HepG2 (cell line): ENCODE data around the gene CLEC16A. TPM values are rescaled to one million over a fixed set of nuclear protein-coding genes. Genes with fewer than 3 reads are reported as not detected.
"Not testable (repeated sequence)": the region's sequence is repeated elsewhere in the genome, so short reads cannot be mapped to it uniquely, and the experiment has no call there.

Experiments used
- ATAC-seq: fragments of 200-7000 bp; cut with Tn5 transposase; 3 replicates; pipeline ENCODE4 v1.9.1; 2020; ENCODE audit warnings: mild to moderate bottlenecking, moderate library complexity
- BruUV-seq: library from RNA; stranded (reverse); fragments of 400-500 nt; replicated peaks from 2 replicates; lab custom pipeline; 2021; lab: Mats Ljungman, UMichigan
- CTCF ChIA-PET: fragments of 300-600 bp; formaldehyde crosslinking; extraction: SDS; loops from one replicate; lab custom pipeline; 2021; ENCODE audit warnings: low total read pairs, inconsistent platforms, low intra/inter-chr PET ratio; lab: Yijun Ruan, JAX
- POLR2A ChIA-PET: fragments of 350-600 bp; sonication (Branson Sonifier 250); formaldehyde crosslinking; loops from one replicate; lab custom pipeline; 2020; ENCODE audit warnings: antibody characterized with exemption, inconsistent platforms; lab: Yijun Ruan, JAX
- DNase-seq: peaks from one replicate; pipeline ENCODE4 v3.0.0-alpha.2; 2015; ENCODE audit warnings: low spot score
- FAIRE-seq: peaks from 3 replicates; lab custom pipeline; 2011; peaks lifted over from hg19 to GRCh38; lab: Jason Lieb, UNC
- H2AFZ ChIP-seq: one replicate; pipeline ENCODE4 v1.6.1; 2011; ENCODE audit warnings: low read length, inconsistent platforms
- H3K27ac ChIP-seq: fragments of 300-600 bp; 3 replicates; pipeline ENCODE4 v1.8.0; 2011; ENCODE audit warnings: mixed run types, mild to moderate bottlenecking, mixed read lengths, low read length, inconsistent platforms; ENCODE audit not compliant: insufficient read depth; ENCODE audit errors: extremely low read length
- H3K27me3 ChIP-seq, 2 experiments: fragments of 200-600 bp in 1 of 2; 2 replicates in 1 of 2; 3 replicates in 1 of 2; pipeline versions ENCODE4 v1.6.0 to v1.8.0; 2011; ENCODE audit warnings: low read length in 2 of 2, mild to moderate bottlenecking in 2 of 2, moderate library complexity in 2 of 2, inconsistent platforms in 1 of 2; ENCODE audit not compliant: insufficient read depth in 2 of 2, control insufficient read depth in 1 of 2
- H3K36me3 ChIP-seq, 2 experiments: fragments of 200-600 bp in 1 of 2; replicated peaks in 1 of 2; 2 replicates in 1 of 2; 3 replicates in 1 of 2; pipeline versions ENCODE4 v1.5.1 to v1.8.0; 2011; ENCODE audit warnings: low read length in 2 of 2, inconsistent platforms in 1 of 2; ENCODE audit not compliant: insufficient read depth in 2 of 2, control insufficient read depth in 1 of 2
- H3K4me1 ChIP-seq: 2 replicates; pipeline ENCODE4 v1.5.1; 2012; ENCODE audit warnings: low read length, inconsistent platforms; ENCODE audit not compliant: insufficient read depth
- H3K4me2 ChIP-seq: 2 replicates; pipeline ENCODE4 v1.6.0; 2011; ENCODE audit warnings: low read depth, low read length, inconsistent platforms
- H3K4me3 ChIP-seq, 3 experiments: fragments of 200-600 bp in 1 of 3; sonication (generic), shearing (Covaris generic) in 1 of 3; replicated peaks in 1 of 3; 2 replicates each; pipeline ENCODE4 v1.5.1; 2011 to 2016; ENCODE audit warnings: low read length in 3 of 3, inconsistent platforms in 2 of 3, low read depth in 2 of 3, mild to moderate bottlenecking in 2 of 3, control low read depth in 1 of 3, mixed read lengths in 1 of 3; ENCODE audit not compliant: insufficient read depth in 1 of 3
- H3K79me2 ChIP-seq: one replicate; pipeline ENCODE4 v1.6.1; 2011; ENCODE audit warnings: low read length, inconsistent platforms; ENCODE audit not compliant: insufficient read depth
- H3K9ac ChIP-seq: 2 replicates; pipeline ENCODE4 v1.6.0; 2011; ENCODE audit warnings: mild to moderate bottlenecking, low read depth, low read length, inconsistent platforms; ENCODE audit not compliant: insufficient read depth
- H3K9me3 ChIP-seq: 2 replicates; pipeline ENCODE4 v1.5.1; 2012; ENCODE audit warnings: mild to moderate bottlenecking, low read length
- H4K20me1 ChIP-seq: 2 replicates; pipeline ENCODE4 v1.6.0; 2011; ENCODE audit warnings: inconsistent platforms, mild to moderate bottlenecking, low read length, moderate library complexity; ENCODE audit not compliant: insufficient read depth
- ARNT2 ChIP-seq: sonication (generic); formaldehyde crosslinking; IDR thresholded peaks from 2 replicates; pipeline ENCODE4 v1.8.0; 2022; ENCODE audit warnings: mild to moderate bottlenecking, low read depth, missing genetic modification reagents, moderate library complexity
- BRD4 ChIP-seq: sonication (generic); formaldehyde crosslinking; IDR thresholded peaks from 2 replicates; pipeline ENCODE4 v1.4.0; 2020; ENCODE audit warnings: missing genetic modification reagents
- CEBPB ChIP-seq: IDR thresholded peaks from 2 replicates; pipeline ENCODE4 v1.6.1; 2011; ENCODE audit warnings: low read depth, low read length, improper control_type of control experiment, borderline replicate concordance
- KLF11 ChIP-seq: IDR thresholded peaks from 2 replicates; pipeline ENCODE4 v1.6.1; 2016; ENCODE audit warnings: missing compliant biosample characterization
- MAFF ChIP-seq: IDR thresholded peaks from 2 replicates; pipeline ENCODE4 v1.6.1; 2011; ENCODE audit warnings: low read depth, low read length, improper control_type of control experiment
- MAFK ChIP-seq, 2 experiments: IDR thresholded peaks in 1 of 2; conservative IDR thresholded peaks in 1 of 2; 2 replicates each; pipeline ENCODE4 v1.6.1; 2011; ENCODE audit warnings: improper control_type of control experiment in 2 of 2, low read length in 2 of 2
- NCOA2 ChIP-seq: sonication (generic); formaldehyde crosslinking; IDR thresholded peaks from 2 replicates; pipeline ENCODE4 v1.8.0; 2022; ENCODE audit warnings: inconsistent platforms
- NFE2L2 ChIP-seq: fragments of 150-350 bp; IDR thresholded peaks from 2 replicates; pipeline ENCODE4 v1.6.1; 2014; ENCODE audit warnings: low read length
- NFIB ChIP-seq: sonication (generic); formaldehyde crosslinking; IDR thresholded peaks from 2 replicates; pipeline ENCODE4 v1.9.0; 2021; ENCODE audit warnings: missing genetic modification reagents, mild to moderate bottlenecking, borderline replicate concordance
- NFKBIZ ChIP-seq: IDR thresholded peaks from 2 replicates; pipeline ENCODE4 v1.6.1; 2018; ENCODE audit warnings: missing genetic modification reagents, missing compliant biosample characterization
- NR3C1 ChIP-seq: sonication (generic); formaldehyde crosslinking; IDR thresholded peaks from 2 replicates; pipeline ENCODE4 v1.4.0; 2020; ENCODE audit warnings: missing genetic modification reagents
- ZMYM3 ChIP-seq: sonication (generic); formaldehyde crosslinking; IDR thresholded peaks from 2 replicates; pipeline ENCODE4 v1.5.1; 2020; ENCODE audit warnings: mild to moderate bottlenecking, missing genetic modification reagents
- ZNF180 ChIP-seq: sonication (generic); formaldehyde crosslinking; IDR thresholded peaks from 2 replicates; pipeline ENCODE4 v1.4.0; 2020; ENCODE audit warnings: low read depth, missing genetic modification reagents, borderline replicate concordance
- ZNF234 ChIP-seq: sonication (generic); formaldehyde crosslinking; conservative IDR thresholded peaks from 2 replicates; pipeline ENCODE4 v1.5.1; 2020; ENCODE audit warnings: mild to moderate bottlenecking, missing genetic modification reagents
- ZNF263 ChIP-seq: sonication (generic); formaldehyde crosslinking; IDR thresholded peaks from 2 replicates; pipeline ENCODE4 v1.4.0; 2020; ENCODE audit warnings: missing genetic modification reagents
- ZNF678 ChIP-seq: sonication (generic); formaldehyde crosslinking; IDR thresholded peaks from 2 replicates; pipeline ENCODE4 v1.4.0; 2020; ENCODE audit warnings: mild to moderate bottlenecking, missing genetic modification reagents
- ZNF747 ChIP-seq: sonication (generic); formaldehyde crosslinking; IDR thresholded peaks from 2 replicates; pipeline ENCODE4 v1.8.1; 2023; ENCODE audit warnings: missing genetic modification reagents, mild to moderate bottlenecking, borderline replicate concordance
- ZNF75D ChIP-seq: sonication (generic); formaldehyde crosslinking; IDR thresholded peaks from 2 replicates; pipeline ENCODE4 v1.8.1; 2023; ENCODE audit warnings: missing genetic modification reagents, mild to moderate bottlenecking, borderline replicate concordance
- WGBS: methylation state at CpG from one replicate; pipeline ENCODE4 v1.1.6; 2017; ENCODE audit warnings: low lambda C conversion rate; 5-methylcytosine and 5-hydroxymethylcytosine counted together
- in situ Hi-C: cut with HindIII; loops from 2 replicates; pipeline ENCODE4 v1.10.0; 2017; ENCODE audit warnings: low pct_unique_long_range_greater_than_20kb; ENCODE audit not compliant: extremely low pct_ligation_motif_present
- intact Hi-C: fragments of 100-400 bp; cut with micrococcal nuclease; formaldehyde crosslinking; loops from one replicate; pipeline ENCODE4 v1.10.0; 2022; ENCODE audit not compliant: unreplicated experiment
- polyA plus RNA-seq, 8 experiments: library from polyadenylated mRNA; depleted of rRNA in 3 of 8; stranded (reverse) in 7 of 8; unstranded in 1 of 8; fragments of >200 nt; fragmentation: Illumina TruSeq in 4 of 8; extraction: Trizol in 4 of 8; gene quantifications; 2 replicates each; pipeline versions ENCODE4 v1.2.1 to v1.2.3, GENCODE V29; 2011 to 2016; ENCODE audit warnings: low read depth in 4 of 8, missing spikeins in 1 of 8, mixed read lengths in 1 of 8; ENCODE audit not compliant: insufficient read depth in 1 of 8
- total RNA-seq, 5 experiments: library from RNA; depleted of rRNA; stranded (reverse); fragments of >200 nt; fragmentation: Illumina TruSeq; extraction: Trizol; gene quantifications; 2 replicates each; pipeline ENCODE4 v1.2.3, GENCODE V29; 2016; ENCODE audit warnings: low read depth in 1 of 5
- TF ChIP-seq, protein P1 (sequence below): sonication (generic); formaldehyde crosslinking; IDR thresholded peaks from 2 replicates; pipeline ENCODE4 v1.5.1; 2020; ENCODE audit warnings: missing genetic modification reagents, mild to moderate bottlenecking, borderline replicate concordance

The CLEC16A gene
- total and polyA plus RNA-seq, 2 of the 13 experiments (the other 11 are each of a cell fraction or from before 2014, with no cell fraction given) = 8.5 to 10.3 TPM

GRCh38 chr16:10927497-10928112 is 16.8 kb upstream of the CLEC16A start:
- in situ Hi-C loops = no loop called here
- H2AFZ ChIP-seq = no peak overlapping the region

DNA sequence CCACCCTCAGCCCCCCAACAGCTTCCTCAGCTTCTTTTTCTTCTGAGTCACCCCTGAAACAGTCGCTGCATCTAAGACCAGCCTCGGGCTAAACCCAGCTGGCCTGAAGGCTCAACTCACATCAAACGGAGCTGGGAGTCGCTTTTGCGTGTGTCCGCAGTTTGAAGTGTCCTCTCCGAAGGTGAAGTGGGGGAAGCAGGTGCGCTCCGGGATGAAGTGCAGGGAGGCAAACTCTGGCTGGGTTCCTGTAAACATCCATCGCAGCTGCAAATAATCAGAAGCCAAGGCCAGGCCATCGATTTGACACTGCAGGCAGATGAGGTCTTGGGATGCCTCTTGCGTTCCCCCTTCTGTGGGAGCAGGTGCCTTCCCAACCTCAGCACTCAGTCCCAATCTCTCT is 15.3 kb upstream of the CLEC16A start:
- H3K27me3 ChIP-seq, H3K4me1 ChIP-seq, POLR2A ChIA-PET, H4K20me1 ChIP-seq, H3K4me2 ChIP-seq, CTCF ChIA-PET, H3K9ac ChIP-seq, BruUV-seq, DNase-seq, ATAC-seq, intact Hi-C loops, in situ Hi-C loops, H3K4me3 ChIP-seq, H2AFZ ChIP-seq, H3K27ac ChIP-seq, FAIRE-seq, H3K9me3 ChIP-seq, H3K79me2 ChIP-seq: not testable (repeated sequence)
- 95% methylated on average over 12 of the region's 12 CpGs for WGBS
- H3K36me3 ChIP-seq = peaks cover 26 to 68% of the 10 kb centered on the region in 2 experiments

More at GRCh38 chr16:10927497-10928112, 16.8 kb upstream of the CLEC16A start:
- CTCF ChIA-PET = no interaction called here
- no peak overlapping the region for H3K4me3 ChIP-seq
- TSS peak; percentile 9 for BruUV-seq
- H3K79me2 ChIP-seq = no peaks in the 10 kb centered on the region
- H3K36me3 ChIP-seq = peaks cover 22 to 53% of the 10 kb centered on the region in 2 experiments
- WGBS = 94% methylated on average over 11 of the region's 11 CpGs
- H3K4me2 ChIP-seq = no peak overlapping the region
- POLR2A ChIA-PET = interaction anchor here (1.2 kb wide), 1 partner anchor 15 kb away, joined by 6 read pairs; the partner anchor contains the start of gene DEXI
- H3K9ac ChIP-seq = no peak overlapping the region
- H3K27ac ChIP-seq = no peak overlapping the region
- ATAC-seq = no peak
- intact Hi-C loops = no loop called here
- 0 out of 2 replicates have a peak, but pooled peaks cover 3% of the 10 kb centered on the region for H4K20me1 ChIP-seq
- H3K27me3 ChIP-seq = no peaks in the 10 kb centered on the region
- no peaks in the 10 kb centered on the region for H3K9me3 ChIP-seq
- peaks cover 21% of the 10 kb centered on the region for H3K4me1 ChIP-seq
- TF ChIP-seq NFE2L2 (peak; percentile 59), ZNF678 (no peak), NFIB (CRISPR knock-in tag) (no peak), KLF11 (no peak), BRD4 (CRISPR knock-in tag) (no peak), ZNF263 (CRISPR knock-in tag) (no peak), ZNF180 (CRISPR knock-in tag) (no peak), NR3C1 (no peak), ZNF234 (CRISPR knock-in tag) (no peak), CEBPB (no peak), NFKBIZ (no peak), ZMYM3 (CRISPR knock-in tag) (no peak), MAFF (0 out of 2 replicates have a peak, but pooled peaks have one; percentile 15), ZNF75D (CRISPR knock-in tag) (no peak), MAFK (conservative IDR thresholded peaks at IDR 0.05 in 1 of 2, IDR thresholded peaks at IDR 0.05 in 1 of 2; ENCODE audit: low read length in 2 of 2) (peak; percentile 14 to 21; a peak in 2 of 4 replicates), ARNT2 (CRISPR knock-in tag) (no peak), ZNF747 (CRISPR knock-in tag) (no peak), NCOA2 (CRISPR knock-in tag) (no peak)
- TF ChIP-seq, protein P1, sequence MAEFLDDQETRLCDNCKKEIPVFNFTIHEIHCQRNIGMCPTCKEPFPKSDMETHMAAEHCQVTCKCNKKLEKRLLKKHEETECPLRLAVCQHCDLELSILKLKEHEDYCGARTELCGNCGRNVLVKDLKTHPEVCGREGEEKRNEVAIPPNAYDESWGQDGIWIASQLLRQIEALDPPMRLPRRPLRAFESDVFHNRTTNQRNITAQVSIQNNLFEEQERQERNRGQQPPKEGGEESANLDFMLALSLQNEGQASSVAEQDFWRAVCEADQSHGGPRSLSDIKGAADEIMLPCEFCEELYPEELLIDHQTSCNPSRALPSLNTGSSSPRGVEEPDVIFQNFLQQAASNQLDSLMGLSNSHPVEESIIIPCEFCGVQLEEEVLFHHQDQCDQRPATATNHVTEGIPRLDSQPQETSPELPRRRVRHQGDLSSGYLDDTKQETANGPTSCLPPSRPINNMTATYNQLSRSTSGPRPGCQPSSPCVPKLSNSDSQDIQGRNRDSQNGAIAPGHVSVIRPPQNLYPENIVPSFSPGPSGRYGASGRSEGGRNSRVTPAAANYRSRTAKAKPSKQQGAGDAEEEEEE (CRISPR knock-in tag) = no peak
- TF ChIP-seq, all 625 proteins: peak for 3
- FAIRE-seq (no peak), DNase-seq (no peak)
